Liver (tissue), 9 donors: ENCODE data around the gene ASB8. TPM values are rescaled to one million over a fixed set of nuclear protein-coding genes. Genes with fewer than 3 reads are reported as not detected.

Experiments
- DNase-seq: peaks from one replicate; pipeline ENCODE4 v3.0.0-alpha.2; 2017; ENCODE audit warnings: low spot score
- H3K27ac ChIP-seq, 2 donors: one replicate each; pipeline ENCODE4 v1.7.0; 2013; ENCODE audit warnings: inconsistent platforms in 2 of 2, low read length in 2 of 2, control low read depth in 1 of 2, low read depth in 1 of 2, mild to moderate bottlenecking in 1 of 2
- H3K27me3 ChIP-seq, 4 donors: one replicate each; pipeline versions ENCODE4 v1.6.1 to v1.7.0; 2013; ENCODE audit warnings: low read length in 3 of 4, inconsistent platforms in 1 of 4, mild to moderate bottlenecking in 1 of 4, moderate library complexity in 1 of 4; ENCODE audit not compliant: control insufficient read depth in 4 of 4, insufficient read depth in 4 of 4
- H3K36me3 ChIP-seq, 4 donors: one replicate each; pipeline versions ENCODE4 v1.6.1 to v1.7.0; 2013; ENCODE audit warnings: low read length in 3 of 4, mild to moderate bottlenecking in 3 of 4, low read depth in 1 of 4, moderate library complexity in 1 of 4; ENCODE audit not compliant: control insufficient read depth in 4 of 4, insufficient read depth in 3 of 4
- H3K4me1 ChIP-seq, 4 donors: one replicate each; pipeline versions ENCODE4 v1.6.1 to v1.7.0; 2013; ENCODE audit warnings: low read length in 3 of 4, mild to moderate bottlenecking in 3 of 4, moderate library complexity in 1 of 4; ENCODE audit not compliant: control insufficient read depth in 4 of 4, insufficient read depth in 4 of 4
- H3K4me3 ChIP-seq, 3 donors: one replicate each; pipeline versions ENCODE4 v1.6.1 to v1.7.0; 2013; ENCODE audit warnings: low read length in 3 of 3, control low read depth in 1 of 3, low read depth in 1 of 3, mild to moderate bottlenecking in 1 of 3
- H3K9ac ChIP-seq, 2 donors: one replicate each; pipeline ENCODE4 v1.7.0; 2013; ENCODE audit warnings: low read length in 2 of 2, mild to moderate bottlenecking in 2 of 2, moderate library complexity in 2 of 2, control low read depth in 1 of 2, low read depth in 1 of 2
- H3K9me3 ChIP-seq, 4 donors: one replicate each; pipeline versions ENCODE4 v1.6.1 to v1.7.0; 2013; ENCODE audit warnings: low read length in 3 of 4; ENCODE audit not compliant: control insufficient read depth in 4 of 4
- CTCF ChIP-seq: fragments of 150-350 bp; IDR thresholded peaks from 2 replicates; pipeline ENCODE4 v1.5.1; 2017; ENCODE audit warnings: improper control_type of control experiment, low read depth, low read length; ENCODE audit not compliant: missing input control
- EGR1 ChIP-seq, 2 donors: IDR thresholded peaks; 2 replicates each; pipeline ENCODE4 v1.6.1; 2016 to 2018; ENCODE audit warnings: antibody characterized with exemption in 2 of 2, low read depth in 2 of 2
- FOXA1 ChIP-seq: IDR thresholded peaks from 2 replicates; pipeline ENCODE4 v1.6.1; 2016; ENCODE audit warnings: antibody characterized with exemption
- FOXA2 ChIP-seq: IDR thresholded peaks from 2 replicates; pipeline ENCODE4 v1.6.1; 2016; ENCODE audit warnings: antibody characterized with exemption
- GABPA ChIP-seq, 2 donors: IDR thresholded peaks in 1 of 2; conservative IDR thresholded peaks in 1 of 2; 2 replicates each; pipeline ENCODE4 v1.6.1; 2016; ENCODE audit warnings: antibody characterized with exemption in 2 of 2, mild to moderate bottlenecking in 1 of 2, moderate library complexity in 1 of 2
- HNF4A ChIP-seq, 2 donors: conservative IDR thresholded peaks; 2 replicates each; pipeline ENCODE4 v1.6.1; 2016; ENCODE audit warnings: antibody characterized with exemption in 2 of 2, mild to moderate bottlenecking in 2 of 2
- HNF4G ChIP-seq: IDR thresholded peaks from 2 replicates; pipeline ENCODE4 v1.6.1; 2016; ENCODE audit warnings: antibody characterized with exemption
- JUND ChIP-seq, 2 donors: IDR thresholded peaks; 2 replicates each; pipeline ENCODE4 v1.6.1; 2016; ENCODE audit warnings: antibody characterized with exemption in 2 of 2
- MAX ChIP-seq: IDR thresholded peaks from 2 replicates; pipeline ENCODE4 v1.6.1; 2016; ENCODE audit warnings: antibody characterized with exemption
- NR2F2 ChIP-seq: IDR thresholded peaks from 2 replicates; pipeline ENCODE4 v1.6.1; 2016; ENCODE audit warnings: antibody characterized with exemption
- RAD21 ChIP-seq, 2 donors: IDR thresholded peaks; 2 replicates each; pipeline ENCODE4 v1.6.1; 2016; ENCODE audit warnings: antibody characterized with exemption in 2 of 2, mild to moderate bottlenecking in 2 of 2
- RXRA ChIP-seq, 2 donors: IDR thresholded peaks; 2 replicates each; pipeline ENCODE4 v1.6.1; 2017 to 2018; ENCODE audit warnings: antibody characterized with exemption in 2 of 2, mild to moderate bottlenecking in 1 of 2
- SP1 ChIP-seq: IDR thresholded peaks from 2 replicates; pipeline ENCODE4 v1.6.1; 2018; ENCODE audit warnings: antibody characterized with exemption, mild to moderate bottlenecking
- TAF1 ChIP-seq: conservative IDR thresholded peaks from 2 replicates; pipeline ENCODE4 v1.6.1; 2016; ENCODE audit warnings: antibody characterized with exemption, mild to moderate bottlenecking
- YY1 ChIP-seq: IDR thresholded peaks from 2 replicates; pipeline ENCODE4 v1.6.1; 2016; ENCODE audit warnings: antibody characterized with exemption, mild to moderate bottlenecking
- ZBTB33 ChIP-seq: IDR thresholded peaks from 2 replicates; pipeline ENCODE4 v1.6.1; 2016; ENCODE audit warnings: antibody characterized with exemption
- WGBS: extraction: QIAGEN DNeasy Blood & Tissue Kit; methylation state at CpG from one replicate; pipeline ENCODE4 v1.1.7; 2013; 5-methylcytosine and 5-hydroxymethylcytosine counted together
- polyA plus RNA-seq, 2 donors: library from polyadenylated mRNA; stranded (reverse) in 1 of 2; unstranded in 1 of 2; fragments of 200-250 nt in 1 of 2; fragments of >200 nt in 1 of 2; fragmentation: Nextera tagmentation in 1 of 2; extraction: Ambion mirVana in 1 of 2; gene quantifications; one replicate each; pipeline versions ENCODE4 v1.2.1 to v1.2.3, GENCODE V29; 2013 to 2015
- total RNA-seq, 2 donors: library from RNA; depleted of rRNA; stranded (reverse); fragments of >200 nt; gene quantifications; one replicate each; pipeline ENCODE4 v1.2.3, GENCODE V29; 2014
- TF ChIP-seq, protein P1 (sequence below): IDR thresholded peaks from 2 replicates; pipeline ENCODE4 v1.6.1; 2016; ENCODE audit warnings: antibody characterized with exemption, mild to moderate bottlenecking
- donor health status: healthy.
- donor health status: healthy.
- donor health status: healthy.
- donor health status: healthy.
- donor health status: healthy.

Gene ASB8
- total and polyA plus RNA-seq, 4 donors, result 17.0 to 23.5 (median 18.2) TPM

DNA sequence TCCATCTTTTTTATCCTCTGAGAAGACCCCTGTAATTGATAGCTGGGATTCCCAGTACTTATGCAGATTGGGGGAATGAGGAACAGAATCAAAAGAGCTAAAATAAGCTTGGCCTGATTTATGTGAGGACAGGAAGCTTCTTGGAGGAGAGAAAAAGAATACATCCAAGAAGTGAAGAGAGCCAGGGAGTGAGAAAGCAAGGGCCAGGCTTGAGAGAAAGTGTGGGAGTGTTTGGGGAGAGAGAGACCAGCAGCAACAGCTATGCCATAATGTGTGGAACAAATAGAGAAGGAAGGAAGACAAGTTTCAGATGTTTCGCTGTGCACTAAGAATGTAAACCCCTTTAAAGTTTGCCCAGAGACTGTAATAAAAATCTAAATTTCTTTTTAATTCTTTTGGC lies 22.2 kb upstream of the ASB8 start:
- Histone ChIP-seq H3K4me3 (no peak overlapping the region), H3K9me3 (no peaks in the 10 kb centered on the region), H3K36me3 (no peaks in the 10 kb centered on the region), H3K4me1 (peaks cover 3 to 17% (median 8%) of the 10 kb centered on the region in 4 donors), H3K27ac (no peak overlapping the region), H3K9ac (no peak overlapping the region), H3K27me3 (peaks cover 3 to 12% (median 5%) of the 10 kb centered on the region in 4 donors)
- WGBS, result 90% methylated on average over 1 of the region's 1 CpG
- TF ChIP-seq HNF4A (conservative IDR thresholded peaks at IDR 0.05) (no peak), HNF4G (no peak), FOXA2 (no peak), GABPA (IDR thresholded peaks at IDR 0.05 in 1 of 2, conservative IDR thresholded peaks at IDR 0.05 in 1 of 2) (no peak), RAD21 (IDR thresholded peaks at IDR 0.05) (no peak)
- no peak for DNase-seq

- no peak for DNase-seq
- H3K9me3 ChIP-seq, result no peaks in the 10 kb centered on the region
- no peak overlapping the region for H3K4me3 ChIP-seq
- H3K4me1 ChIP-seq, result peaks cover 0 to 5% (median 3%) of the 10 kb centered on the region in 4 donors
- no peak overlapping the region for H3K9ac ChIP-seq
- TF ChIP-seq FOXA1 (no peak), RXRA (IDR thresholded peaks at IDR 0.05) (no peak), HNF4A (conservative IDR thresholded peaks at IDR 0.05) (no peak), YY1 (no peak), HNF4G (no peak), RAD21 (IDR thresholded peaks at IDR 0.05) (no peak), SP1 (no peak), GABPA (IDR thresholded peaks at IDR 0.05 in 1 of 2, conservative IDR thresholded peaks at IDR 0.05 in 1 of 2) (no peak), NR2F2 (no peak), TAF1 (no peak), FOXA2 (no peak), JUND (IDR thresholded peaks at IDR 0.05) (no peak), CTCF (no peak), MAX (no peak), EGR1 (IDR thresholded peaks at IDR 0.05; ENCODE audit: low read depth in 2 of 2) (no peak), ZBTB33 (no peak)
- TF ChIP-seq, protein P1, sequence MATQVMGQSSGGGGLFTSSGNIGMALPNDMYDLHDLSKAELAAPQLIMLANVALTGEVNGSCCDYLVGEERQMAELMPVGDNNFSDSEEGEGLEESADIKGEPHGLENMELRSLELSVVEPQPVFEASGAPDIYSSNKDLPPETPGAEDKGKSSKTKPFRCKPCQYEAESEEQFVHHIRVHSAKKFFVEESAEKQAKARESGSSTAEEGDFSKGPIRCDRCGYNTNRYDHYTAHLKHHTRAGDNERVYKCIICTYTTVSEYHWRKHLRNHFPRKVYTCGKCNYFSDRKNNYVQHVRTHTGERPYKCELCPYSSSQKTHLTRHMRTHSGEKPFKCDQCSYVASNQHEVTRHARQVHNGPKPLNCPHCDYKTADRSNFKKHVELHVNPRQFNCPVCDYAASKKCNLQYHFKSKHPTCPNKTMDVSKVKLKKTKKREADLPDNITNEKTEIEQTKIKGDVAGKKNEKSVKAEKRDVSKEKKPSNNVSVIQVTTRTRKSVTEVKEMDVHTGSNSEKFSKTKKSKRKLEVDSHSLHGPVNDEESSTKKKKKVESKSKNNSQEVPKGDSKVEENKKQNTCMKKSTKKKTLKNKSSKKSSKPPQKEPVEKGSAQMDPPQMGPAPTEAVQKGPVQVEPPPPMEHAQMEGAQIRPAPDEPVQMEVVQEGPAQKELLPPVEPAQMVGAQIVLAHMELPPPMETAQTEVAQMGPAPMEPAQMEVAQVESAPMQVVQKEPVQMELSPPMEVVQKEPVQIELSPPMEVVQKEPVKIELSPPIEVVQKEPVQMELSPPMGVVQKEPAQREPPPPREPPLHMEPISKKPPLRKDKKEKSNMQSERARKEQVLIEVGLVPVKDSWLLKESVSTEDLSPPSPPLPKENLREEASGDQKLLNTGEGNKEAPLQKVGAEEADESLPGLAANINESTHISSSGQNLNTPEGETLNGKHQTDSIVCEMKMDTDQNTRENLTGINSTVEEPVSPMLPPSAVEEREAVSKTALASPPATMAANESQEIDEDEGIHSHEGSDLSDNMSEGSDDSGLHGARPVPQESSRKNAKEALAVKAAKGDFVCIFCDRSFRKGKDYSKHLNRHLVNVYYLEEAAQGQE, result no peak
- H3K27me3 ChIP-seq, result peaks cover 0 to 6% (median 4%) of the 10 kb centered on the region in 4 donors
- no peak overlapping the region for H3K27ac ChIP-seq
- no peaks in the 10 kb centered on the region for H3K36me3 ChIP-seq
- 49% methylated on average over 4 of the region's 4 CpGs for WGBS
These were observed 20.7 kb upstream of the ASB8 start for GRCh38 chr12:48177982-48178381.
